MCF 10A (cell line): ENCODE data around the gene SPINK4. TPM values are rescaled to one million over a fixed set of nuclear protein-coding genes. Genes with fewer than 3 reads are reported as not detected.

Source experiments
- BruUV-seq: library from RNA; stranded (reverse); fragments of 400-500 nt; replicated peaks from 2 replicates; lab custom pipeline; 2021; lab: Mats Ljungman, UMichigan
- CTCF ChIA-PET: fragments of 300-600 bp; sonication (Branson Sonifier 250); formaldehyde crosslinking; extraction: SDS; loops from one replicate; lab custom pipeline; 2021; ENCODE audit warnings: antibody characterized with exemption, inconsistent platforms; lab: Yijun Ruan, JAX
- POLR2A ChIA-PET: fragments of 300-600, 350-650 bp; sonication (Branson Sonifier 250); formaldehyde crosslinking; extraction: SDS; loops from one replicate; lab custom pipeline; 2020; ENCODE audit warnings: antibody characterized with exemption, inconsistent platforms; lab: Yijun Ruan, JAX
- DNase-seq: peaks from one replicate; pipeline ENCODE4 v3.0.0-alpha.2; 2018; ENCODE audit not compliant: unreplicated experiment
- H3K27ac Mint-ChIP-seq: one replicate; pipeline ENCODE4 v1.8.0; 2022; ENCODE audit warnings: mild to moderate bottlenecking, low read depth, mixed read lengths; ENCODE audit not compliant: unreplicated experiment
- H3K27me3 Mint-ChIP-seq: one replicate; pipeline ENCODE4 v1.8.0; 2022; ENCODE audit warnings: mixed read lengths; ENCODE audit not compliant: insufficient read depth, unreplicated experiment
- H3K36me3 Mint-ChIP-seq: one replicate; pipeline ENCODE4 v1.8.0; 2022; ENCODE audit warnings: mild to moderate bottlenecking, moderate library complexity, mixed read lengths; ENCODE audit not compliant: insufficient read depth, unreplicated experiment
- H3K4me1 Mint-ChIP-seq: one replicate; pipeline ENCODE4 v1.8.0; 2022; ENCODE audit warnings: mixed read lengths; ENCODE audit not compliant: insufficient read depth, unreplicated experiment
- H3K4me3 Mint-ChIP-seq: one replicate; pipeline ENCODE4 v1.8.0; 2022; ENCODE audit warnings: mild to moderate bottlenecking, moderate library complexity, mixed read lengths; ENCODE audit not compliant: unreplicated experiment
- H3K9me3 Mint-ChIP-seq: one replicate; pipeline ENCODE4 v1.8.0; 2022; ENCODE audit warnings: mixed read lengths; ENCODE audit not compliant: unreplicated experiment
- intact Hi-C: fragments of 100-400 bp; cut with micrococcal nuclease; formaldehyde crosslinking; loops from 2 replicates; pipeline ENCODE4 v1.14.1; 2022
- total RNA-seq: library from RNA; stranded (reverse); gene quantifications from 2 replicates; pipeline ENCODE4 v1.2.3, GENCODE V29; 2022
- TF ChIP-seq, protein P1 (sequence below): fragments of 200-600 bp; IDR thresholded peaks from one replicate; pipeline ENCODE4 v1.8.0; 2022; ENCODE audit warnings: antibody characterized with exemption, mild to moderate bottlenecking; ENCODE audit not compliant: unreplicated experiment

SPINK4 gene
- total RNA-seq, 1 experiment from 2014 or later: not detected

DNA sequence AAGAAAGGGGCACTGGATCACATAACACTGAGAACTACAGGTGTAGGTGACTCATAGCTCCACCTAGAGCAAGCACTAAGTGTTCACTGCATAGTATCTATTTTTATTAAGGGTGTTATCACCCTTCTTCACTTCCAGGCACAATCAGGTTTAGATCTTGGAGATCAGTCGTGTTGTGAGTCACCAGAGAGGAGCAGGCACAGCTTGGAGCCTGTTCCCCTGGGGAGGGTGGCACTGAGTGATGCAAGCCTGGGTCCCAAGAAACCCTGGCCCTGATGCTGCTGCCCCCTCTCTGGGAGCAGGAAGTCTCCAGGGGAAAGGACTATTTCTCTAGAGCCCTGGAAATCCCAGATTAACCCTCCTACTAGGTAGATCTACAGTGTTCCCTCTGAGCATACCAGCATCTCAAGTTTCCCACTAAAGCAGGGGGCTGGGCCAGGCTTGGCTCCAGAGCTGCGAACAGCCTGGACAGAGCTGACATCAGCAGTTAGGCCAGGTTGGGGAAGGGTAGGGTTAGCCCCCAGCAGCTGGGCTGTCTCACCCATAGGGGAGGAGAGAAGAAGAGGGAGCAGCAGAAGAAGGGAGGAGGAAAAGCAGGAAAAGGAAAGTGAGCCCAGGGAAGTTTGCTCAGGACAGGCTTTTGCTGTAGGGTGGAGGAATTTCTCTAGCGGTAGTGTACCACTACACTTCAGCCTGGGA lies 28.1 kb upstream of the SPINK4 start:
- DNase-seq: peak; percentile 44
- CTCF ChIA-PET: interaction anchor here (0.5 to 1.8 kb wide), 16 partner anchors 9 to 477 kb away, joined by 3 to 6 read pairs (median 3); no protein-coding TSS in a partner anchor
- H3K9me3 Mint-ChIP-seq: no peaks in the 10 kb centered on the region
- H3K27ac Mint-ChIP-seq: peak overlapping the region; percentile 56
- no peaks in the 10 kb centered on the region for H3K36me3 Mint-ChIP-seq
- POLR2A ChIA-PET: interaction anchor here (0.5 to 1.6 kb wide), 11 partner anchors 17 to 217 kb away, joined by 3 to 8 read pairs (median 4); partner anchors contain the start of gene B4GALT1
- intact Hi-C loops: no loop called here
- H3K4me1 Mint-ChIP-seq: peaks cover 20% of the 10 kb centered on the region
- no peak overlapping the region for H3K4me3 Mint-ChIP-seq
- no peaks in the 10 kb centered on the region for H3K27me3 Mint-ChIP-seq
- no TSS peak for BruUV-seq
- TF ChIP-seq, protein P1, sequence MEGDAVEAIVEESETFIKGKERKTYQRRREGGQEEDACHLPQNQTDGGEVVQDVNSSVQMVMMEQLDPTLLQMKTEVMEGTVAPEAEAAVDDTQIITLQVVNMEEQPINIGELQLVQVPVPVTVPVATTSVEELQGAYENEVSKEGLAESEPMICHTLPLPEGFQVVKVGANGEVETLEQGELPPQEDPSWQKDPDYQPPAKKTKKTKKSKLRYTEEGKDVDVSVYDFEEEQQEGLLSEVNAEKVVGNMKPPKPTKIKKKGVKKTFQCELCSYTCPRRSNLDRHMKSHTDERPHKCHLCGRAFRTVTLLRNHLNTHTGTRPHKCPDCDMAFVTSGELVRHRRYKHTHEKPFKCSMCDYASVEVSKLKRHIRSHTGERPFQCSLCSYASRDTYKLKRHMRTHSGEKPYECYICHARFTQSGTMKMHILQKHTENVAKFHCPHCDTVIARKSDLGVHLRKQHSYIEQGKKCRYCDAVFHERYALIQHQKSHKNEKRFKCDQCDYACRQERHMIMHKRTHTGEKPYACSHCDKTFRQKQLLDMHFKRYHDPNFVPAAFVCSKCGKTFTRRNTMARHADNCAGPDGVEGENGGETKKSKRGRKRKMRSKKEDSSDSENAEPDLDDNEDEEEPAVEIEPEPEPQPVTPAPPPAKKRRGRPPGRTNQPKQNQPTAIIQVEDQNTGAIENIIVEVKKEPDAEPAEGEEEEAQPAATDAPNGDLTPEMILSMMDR: no peak

DNA sequence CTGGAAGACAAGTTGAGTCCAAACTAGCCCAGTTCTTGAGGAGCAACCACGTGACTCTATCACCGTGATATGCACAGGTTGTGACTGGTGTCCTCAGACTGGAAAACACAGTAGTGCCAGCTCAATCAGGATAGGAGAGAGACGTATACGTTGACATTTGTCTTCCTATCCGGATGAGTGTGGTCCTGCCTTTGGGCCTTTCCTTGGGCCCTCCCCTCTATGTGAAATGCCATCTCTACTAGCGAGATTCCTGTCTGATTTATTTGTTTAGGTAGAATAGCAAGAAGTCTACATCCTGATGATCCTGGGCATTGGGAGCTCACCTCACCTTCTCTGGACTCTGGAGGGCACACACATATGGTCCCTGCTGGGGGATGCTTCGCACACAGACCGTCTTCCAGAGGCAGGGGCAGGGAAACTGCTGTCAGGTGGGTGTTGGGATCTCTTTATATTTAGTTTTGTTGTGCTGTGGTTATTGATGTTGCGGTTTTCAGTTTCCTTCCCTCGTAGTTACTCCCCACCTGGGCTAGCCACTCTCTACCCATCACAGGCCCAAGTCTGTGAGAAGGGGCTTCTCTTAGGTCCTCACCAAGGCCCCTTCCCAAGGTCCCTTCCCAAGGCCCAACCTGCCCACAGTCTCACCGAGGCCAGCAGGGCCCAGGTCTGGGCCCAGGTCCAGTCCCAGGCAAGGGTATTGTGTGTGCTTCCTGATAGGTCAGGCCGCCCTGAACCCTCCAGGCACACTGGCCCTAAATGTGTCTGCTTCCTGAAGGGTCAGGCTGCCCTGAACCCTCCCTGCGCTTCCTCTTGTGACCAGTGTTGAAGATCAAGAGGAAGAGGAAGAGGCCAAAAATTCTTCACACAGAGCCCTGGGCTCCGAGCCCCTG lies 19.0 kb upstream of the SPINK4 start:
- ChIA-PET CTCF (interaction anchor here (1.0 to 1.1 kb wide), 2 partner anchors 9 to 141 kb away, joined by 3 to 6 read pairs; no protein-coding TSS in a partner anchor), POLR2A (no interaction called here)
- Mint-ChIP-seq H3K4me3 (no peak overlapping the region), H3K4me1 (peaks cover 9% of the 10 kb centered on the region), H3K27ac (no peak overlapping the region), H3K36me3 (no peaks in the 10 kb centered on the region), H3K9me3 (no peaks in the 10 kb centered on the region), H3K27me3 (no peaks in the 10 kb centered on the region)
- DNase-seq: no peak
- intact Hi-C loops: loop anchor here (10.0 kb wide), 1 partner anchor 636 kb away; no protein-coding TSS in a partner anchor
- TF ChIP-seq, protein P1: no peak
- no TSS peak for BruUV-seq

DNA sequence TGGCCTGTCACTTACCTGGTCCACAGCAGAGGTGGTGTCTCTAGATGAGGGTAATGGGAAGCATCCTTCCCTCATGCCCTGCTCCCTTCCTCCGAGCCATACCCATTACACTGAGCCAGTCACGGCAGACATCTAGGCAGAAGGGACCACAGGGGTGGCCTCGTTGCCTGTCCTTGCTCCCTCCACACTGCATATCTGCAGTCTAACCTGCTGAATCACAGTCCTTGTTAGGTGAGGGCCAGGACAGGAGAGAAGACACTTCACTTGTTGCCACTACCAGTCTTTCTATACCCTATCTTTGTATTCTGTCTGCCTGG lies 18.4 kb upstream of the SPINK4 start:
- Mint-ChIP-seq H3K4me3 (no peak overlapping the region), H3K36me3 (no peaks in the 10 kb centered on the region), H3K4me1 (peaks cover 11% of the 10 kb centered on the region), H3K27ac (no peak overlapping the region), H3K9me3 (no peaks in the 10 kb centered on the region), H3K27me3 (no peaks in the 10 kb centered on the region)
- no TSS peak for BruUV-seq
- TF ChIP-seq, protein P1: no peak
- ChIA-PET CTCF (interaction anchor here (0.7 kb wide), 1 partner anchor 71 kb away, joined by 4 read pairs; no protein-coding TSS in a partner anchor), POLR2A (no interaction called here)
- intact Hi-C loops: loop anchor here (10.0 kb wide), 1 partner anchor 637 kb away; no protein-coding TSS in a partner anchor
- DNase-seq: no peak
